Ramos (cell line): ENCODE measurements around the gene BBOX1.

Experiments used
- in situ Hi-C: fragments of 300-500 bp; cut with MboI; formaldehyde crosslinking; loops from one replicate; pipeline ENCODE4 v1.14.3; 2022; ENCODE audit warnings: low sequenced_read_pairs; ENCODE audit not compliant: unreplicated experiment

BBOX1 gene

GRCh38 chr11:27024865-27025264, 15.8 kb upstream of the BBOX1 start:
- in situ Hi-C loops, result no loop called here

- in situ Hi-C loops, result no loop called here
Observed at GRCh38 chr11:27025312-27025955, 15.2 kb upstream of the BBOX1 start.

- in situ Hi-C loops, result no loop called here
Observed at GRCh38 chr11:27025957-27026733, 14.5 kb upstream of the BBOX1 start.

- in situ Hi-C loops, result no loop called here
Observed at GRCh38 chr11:27028561-27028965, 12.1 kb upstream of the BBOX1 start.

- in situ Hi-C loops, result no loop called here
Observed at GRCh38 chr11:27029966-27030365, 10.6 kb upstream of the BBOX1 start.

- in situ Hi-C loops, result no loop called here
Observed at GRCh38 chr11:27031754-27032153, 8.9 kb upstream of the BBOX1 start.

GRCh38 chr11:27039873-27040272, 742 bp upstream of the BBOX1 start:
- in situ Hi-C loops, result no loop called here

GRCh38 chr11:27041141-27041899, 705 bp downstream of the BBOX1 start:
- in situ Hi-C loops, result no loop called here

GRCh38 chr11:27046956-27047355, 6.3 kb downstream of the BBOX1 start:
- in situ Hi-C loops, result no loop called here

- in situ Hi-C loops, result no loop called here
Observed at GRCh38 chr11:27052668-27053067, 12.1 kb downstream of the BBOX1 start.

- in situ Hi-C loops, result no loop called here
Observed at GRCh38 chr11:27055065-27055682, 14.6 kb downstream of the BBOX1 start.

GRCh38 chr11:27057091-27057780, 16.6 kb downstream of the BBOX1 start:
- in situ Hi-C loops, result no loop called here

- in situ Hi-C loops, result no loop called here
Observed at GRCh38 chr11:27058456-27058855, 17.8 kb downstream of the BBOX1 start.

- in situ Hi-C loops, result no loop called here
Observed at GRCh38 chr11:27059431-27059830, 18.8 kb downstream of the BBOX1 start.

GRCh38 chr11:27060816-27061460, 20.3 kb downstream of the BBOX1 start:
- in situ Hi-C loops, result no loop called here

- in situ Hi-C loops, result no loop called here
Observed at GRCh38 chr11:27061461-27061821, 20.8 kb downstream of the BBOX1 start.

GRCh38 chr11:27064086-27064485, 23.5 kb downstream of the BBOX1 start:
- in situ Hi-C loops, result no loop called here

- in situ Hi-C loops, result no loop called here
Observed at GRCh38 chr11:27075192-27075591, 34.6 kb downstream of the BBOX1 start.

GRCh38 chr11:27075655-27076054, 35.0 kb downstream of the BBOX1 start:
- in situ Hi-C loops, result no loop called here

GRCh38 chr11:27076121-27076589, 35.5 kb downstream of the BBOX1 start:
- in situ Hi-C loops, result no loop called here
